K562 (cell line): ENCODE data around the gene AKNA. TPM values are rescaled to one million over a fixed set of nuclear protein-coding genes. Genes with fewer than 3 reads are reported as not detected.

ENCODE experiments used
- ATAC-seq: fragments of 200-7000 bp; cut with Tn5 transposase; 3 replicates; pipeline ENCODE4 v1.9.1; 2020; ENCODE audit warnings: moderate library complexity
- BruUV-seq: library from RNA; stranded (reverse); fragments of 400-500 nt; replicated peaks from 2 replicates; lab custom pipeline; 2021; lab: Mats Ljungman, UMichigan
- CTCF ChIA-PET: fragments of 300-600 bp; formaldehyde crosslinking; extraction: SDS; loops from one replicate; lab custom pipeline; 2021; ENCODE audit warnings: low intra/inter-chr PET ratio; lab: Yijun Ruan, JAX
- POLR2A ChIA-PET: fragments of 300-600, 350-650 bp; sonication (Branson Sonifier 250); formaldehyde crosslinking; extraction: SDS; loops from one replicate; lab custom pipeline; 2021; ENCODE audit warnings: antibody characterized with exemption, inconsistent platforms; lab: Yijun Ruan, JAX
- DNase-seq, 4 experiments: peaks; one replicate each; pipeline versions ENCODE4 v3.0.0 to v3.0.0-alpha.2; 2011 to 2018; ENCODE audit warnings: low spot score in 3 of 4, mixed read lengths in 3 of 4; ENCODE audit errors: extremely low read depth in 1 of 4
- FAIRE-seq: peaks from 2 replicates; lab custom pipeline; 2011; peaks lifted over from hg19 to GRCh38; lab: Jason Lieb, UNC
- H2AFZ ChIP-seq: 2 replicates; pipeline ENCODE4 v1.6.0; 2011; ENCODE audit warnings: low read depth, low read length, control low read depth, inconsistent platforms
- H3K27ac ChIP-seq: fragments of 200-600 bp; 3 replicates; pipeline ENCODE4 v1.8.0; 2011; ENCODE audit warnings: low read depth, mild to moderate bottlenecking, control low read depth, inconsistent platforms, low read length, moderate library complexity, mixed read lengths; ENCODE audit errors: extremely low read depth
- H3K27me3 ChIP-seq, 2 experiments: fragments of 300-600 bp in 1 of 2; 2 replicates in 1 of 2; 3 replicates in 1 of 2; pipeline versions ENCODE4 v1.6.0 to v1.8.0; 2011; ENCODE audit warnings: inconsistent platforms in 2 of 2, low read length in 2 of 2, mild to moderate bottlenecking in 1 of 2, mixed read lengths in 1 of 2, moderate library complexity in 1 of 2; ENCODE audit not compliant: control insufficient read depth in 2 of 2, insufficient read depth in 2 of 2
- H3K36me3 ChIP-seq: fragments of 300-600 bp; 3 replicates; pipeline ENCODE4 v1.8.0; 2011; ENCODE audit warnings: mild to moderate bottlenecking, low read length, inconsistent platforms; ENCODE audit not compliant: control insufficient read depth, insufficient read depth
- H3K4me1 ChIP-seq, 2 experiments: fragments of 200-600 bp in 1 of 2; replicated peaks in 1 of 2; 2 replicates in 1 of 2; 3 replicates in 1 of 2; pipeline versions ENCODE4 v1.5.1 to v1.8.0; 2011; ENCODE audit warnings: inconsistent platforms in 2 of 2, low read length in 2 of 2, mild to moderate bottlenecking in 1 of 2, mixed read lengths in 1 of 2, moderate library complexity in 1 of 2; ENCODE audit not compliant: control insufficient read depth in 2 of 2, insufficient read depth in 2 of 2
- H3K4me2 ChIP-seq: 2 replicates; pipeline ENCODE4 v1.6.1; 2011; ENCODE audit warnings: low read length, control low read depth, inconsistent platforms, mixed read lengths; ENCODE audit not compliant: insufficient read depth
- H3K4me3 ChIP-seq: fragments of 200-600 bp; sonication (generic), shearing (Covaris generic); 2 replicates; pipeline ENCODE4 v1.5.1; 2016; ENCODE audit warnings: control low read depth, inconsistent platforms
- H3K79me2 ChIP-seq: fragments of 200-600 bp; 3 replicates; pipeline ENCODE4 v1.8.0; 2011; ENCODE audit warnings: low read length, inconsistent platforms; ENCODE audit not compliant: control insufficient read depth, insufficient read depth
- H3K9ac ChIP-seq, 2 experiments: 2 replicates each; pipeline versions ENCODE4 v1.6.0 to v1.6.1; 2011; ENCODE audit warnings: low read depth in 2 of 2, low read length in 2 of 2, control low read depth in 1 of 2, inconsistent platforms in 1 of 2, mild to moderate bottlenecking in 1 of 2, mixed read lengths in 1 of 2; ENCODE audit not compliant: insufficient read depth in 1 of 2
- H3K9me1 ChIP-seq: one replicate; pipeline ENCODE4 v1.6.0; 2011; ENCODE audit warnings: inconsistent platforms, mild to moderate bottlenecking, low read length, moderate library complexity; ENCODE audit not compliant: control insufficient read depth, insufficient read depth
- H3K9me3 ChIP-seq: replicated peaks from 2 replicates; pipeline ENCODE4 v1.5.1; 2011; ENCODE audit warnings: low read depth, low read length, inconsistent platforms; ENCODE audit not compliant: control insufficient read depth, insufficient read depth
- H4K20me1 ChIP-seq: replicated peaks from 2 replicates; pipeline ENCODE4 v1.6.1; 2011; ENCODE audit warnings: low read length, inconsistent platforms, mixed read lengths; ENCODE audit not compliant: control insufficient read depth, insufficient read depth
- CBX1 ChIP-seq: sonication (generic); IDR thresholded peaks from 2 replicates; pipeline ENCODE4 v1.6.1; 2016; ENCODE audit warnings: antibody characterized with exemption, low read depth, mild to moderate bottlenecking
- CREBBP ChIP-seq: IDR thresholded peaks from one replicate; pipeline ENCODE4 v1.6.1; 2012; ENCODE audit warnings: low read depth, mild to moderate bottlenecking, control low read depth, inconsistent platforms, low read length
- FIP1L1 ChIP-seq: fragments of 200-400 bp; formaldehyde crosslinking; IDR thresholded peaks from 2 replicates; pipeline ENCODE4 v1.6.1; 2018; ENCODE audit warnings: mild to moderate bottlenecking, low read depth, low read length; ENCODE audit not compliant: poor library complexity, severe bottlenecking
- ILK ChIP-seq: fragments of 450-650 bp; IDR thresholded peaks from 2 replicates; pipeline ENCODE4 v1.6.1; 2016; ENCODE audit warnings: missing genetic modification characterization, low read depth, mild to moderate bottlenecking, missing compliant biosample characterization, moderate library complexity, borderline replicate concordance
- MYBL2 ChIP-seq, 2 experiments: fragments of 450-650 bp in 1 of 2; sonication (generic) in 1 of 2; formaldehyde crosslinking in 1 of 2; IDR thresholded peaks; 2 replicates each; pipeline versions ENCODE4 v1.6.1 to v1.8.1; 2017 to 2022; ENCODE audit warnings: borderline replicate concordance in 1 of 2, inconsistent platforms in 1 of 2, low read depth in 1 of 2, mild to moderate bottlenecking in 1 of 2, missing genetic modification reagents in 1 of 2, moderate library complexity in 1 of 2
- SMARCB1 ChIP-seq: IDR thresholded peaks from 2 replicates; pipeline ENCODE4 v1.6.1; 2011; ENCODE audit warnings: improper control_type of control experiment, low read depth; ENCODE audit not compliant: insufficient read length
- ZNF444 ChIP-seq: fragments of 250-450 bp; sonication (Bioruptor Pico); IDR thresholded peaks from 2 replicates; pipeline ENCODE4 v1.4.0; 2020; ENCODE audit warnings: mild to moderate bottlenecking, moderate library complexity
- WGBS: fragments of 100-300 bp; shearing (Covaris generic); methylation state at CpG from one replicate; pipeline ENCODE4 v1.1.6; 2016; ENCODE audit warnings: low coverage, mixed read lengths; ENCODE audit not compliant: insufficient coverage; ENCODE audit errors: missing lambda C conversion rate; 5-methylcytosine and 5-hydroxymethylcytosine counted together
- in situ Hi-C: fragments of 300-500 bp; cut with MboI; formaldehyde crosslinking; loops from 4 replicates; pipeline ENCODE4 v1.15.0; 2018; ENCODE audit warnings: inconsistent platforms, mixed read lengths
- intact Hi-C: fragments of 100-400 bp; cut with micrococcal nuclease; formaldehyde crosslinking; loops from 2 replicates; pipeline ENCODE4 v1.14.2; 2022
- polyA plus RNA-seq, 8 experiments: library from polyadenylated mRNA; depleted of rRNA in 4 of 8; stranded (reverse) in 5 of 8; unstranded in 3 of 8; fragments of >200 nt; fragmentation: Nextera tagmentation in 2 of 8; fragmentation: Illumina TruSeq in 1 of 8; extraction: Ambion mirVana in 2 of 8; extraction: Trizol in 1 of 8; gene quantifications; 2 replicates each; pipeline versions ENCODE4 v1.2.1 to v1.2.3, GENCODE V29; 2011 to 2014; ENCODE audit warnings: inconsistent platforms in 1 of 8, missing spikeins in 1 of 8
- total RNA-seq, 7 experiments: library from RNA; depleted of rRNA in 6 of 7; stranded (reverse); fragments of >200 nt in 6 of 7; fragmentation: Illumina TruSeq in 2 of 7; extraction: Trizol in 2 of 7; gene quantifications; 2 replicates each; pipeline versions ENCODE4 v1.2.1 to v1.2.3, GENCODE V29; 2011 to 2021; ENCODE audit warnings: low replicate concordance in 1 of 7
- TF ChIP-seq, protein P1 (sequence below): fragments of 450-650 bp; formaldehyde crosslinking; IDR thresholded peaks from 2 replicates; pipeline ENCODE4 v1.4.0; 2020; ENCODE audit warnings: mild to moderate bottlenecking, mixed read lengths
- TF ChIP-seq, protein P2 (sequence below): sonication (generic); formaldehyde crosslinking; IDR thresholded peaks from 2 replicates; pipeline ENCODE4 v1.8.0; 2023; ENCODE audit warnings: missing genetic modification reagents, mild to moderate bottlenecking, borderline replicate concordance
- TF ChIP-seq, protein P3 (sequence below): fragments of 250-450 bp; sonication (Bioruptor Pico); IDR thresholded peaks from 2 replicates; pipeline ENCODE4 v1.4.0; 2020; ENCODE audit warnings: borderline replicate concordance
- TF ChIP-seq, protein P4 (sequence below): IDR thresholded peaks from 2 replicates; pipeline ENCODE4 v1.6.1; 2016; ENCODE audit warnings: missing genetic modification characterization, missing compliant biosample characterization

AKNA gene
- total and polyA plus RNA-seq, 9 of the 15 experiments (the other 6 are each of a cell fraction or from before 2014, with no cell fraction given), result 0.29 to 20.5 (median 3.9) TPM

DNA sequence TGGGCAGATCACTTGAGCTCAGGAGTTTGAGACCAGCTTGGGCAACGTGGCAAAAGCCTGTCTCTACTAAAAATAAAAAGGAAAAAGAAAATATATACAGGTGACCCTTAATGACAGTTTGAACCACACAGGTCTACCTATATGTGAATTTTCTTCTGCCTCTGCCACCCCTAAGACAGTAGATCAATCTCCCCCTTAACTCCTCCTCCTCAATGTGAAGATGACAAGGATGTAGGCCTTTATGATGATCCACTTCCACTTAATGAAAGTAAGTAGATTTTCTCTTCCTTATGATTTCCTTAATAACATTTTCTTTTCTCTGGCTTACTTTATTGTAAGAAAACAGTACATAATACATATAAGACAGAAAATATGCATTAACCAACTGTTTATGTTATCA lies 3.4 kb downstream of the AKNA start:
- no TSS peak for BruUV-seq
- ATAC-seq (no peak), FAIRE-seq (no peak), DNase-seq (no peak)
- ChIA-PET POLR2A (interaction anchor here (1.1 to 5.1 kb wide), 3 partner anchors 12 to 30 kb away, joined by 3 to 30 read pairs (median 4); no protein-coding TSS in a partner anchor), CTCF (no interaction called here)
- no peak overlapping the region for H3K27ac ChIP-seq
- H3K27me3 ChIP-seq, result no peaks in the 10 kb centered on the region
- no peak overlapping the region for H3K9ac ChIP-seq
- no peak overlapping the region for H2AFZ ChIP-seq
- no peak overlapping the region for H3K4me2 ChIP-seq
- in situ Hi-C loops (no loop called here), intact Hi-C loops (no loop called here)
- no peak overlapping the region for H3K4me3 ChIP-seq
- no peaks in the 10 kb centered on the region for H3K9me3 ChIP-seq
- WGBS, result 43% methylated on average over 1 of the region's 1 CpG
- H3K79me2 ChIP-seq, result no peaks in the 10 kb centered on the region
- H3K36me3 ChIP-seq, result peaks cover 4% of the 10 kb centered on the region; the same call in 1 of the 3 replicates
- peaks cover 28% of the 10 kb centered on the region for H4K20me1 ChIP-seq
- no peaks in the 10 kb centered on the region for H3K9me1 ChIP-seq
- peaks cover 0 to 9% of the 10 kb centered on the region in 2 experiments; a peak in 2 of 5 replicates for H3K4me1 ChIP-seq
- TF ChIP-seq FIP1L1 (no peak), ILK (tag) (no peak), MYBL2 (IDR thresholded peaks at IDR 0.05; ENCODE audit: low read depth) (no peak), MYBL2 (CRISPR knock-in tag; IDR thresholded peaks at IDR 0.05; ENCODE audit: borderline replicate concordance) (no peak), ZNF444 (CRISPR knock-in tag) (no peak), CREBBP (no peak), CBX1 (no peak), SMARCB1 (no peak)
- TF ChIP-seq, protein P1, sequence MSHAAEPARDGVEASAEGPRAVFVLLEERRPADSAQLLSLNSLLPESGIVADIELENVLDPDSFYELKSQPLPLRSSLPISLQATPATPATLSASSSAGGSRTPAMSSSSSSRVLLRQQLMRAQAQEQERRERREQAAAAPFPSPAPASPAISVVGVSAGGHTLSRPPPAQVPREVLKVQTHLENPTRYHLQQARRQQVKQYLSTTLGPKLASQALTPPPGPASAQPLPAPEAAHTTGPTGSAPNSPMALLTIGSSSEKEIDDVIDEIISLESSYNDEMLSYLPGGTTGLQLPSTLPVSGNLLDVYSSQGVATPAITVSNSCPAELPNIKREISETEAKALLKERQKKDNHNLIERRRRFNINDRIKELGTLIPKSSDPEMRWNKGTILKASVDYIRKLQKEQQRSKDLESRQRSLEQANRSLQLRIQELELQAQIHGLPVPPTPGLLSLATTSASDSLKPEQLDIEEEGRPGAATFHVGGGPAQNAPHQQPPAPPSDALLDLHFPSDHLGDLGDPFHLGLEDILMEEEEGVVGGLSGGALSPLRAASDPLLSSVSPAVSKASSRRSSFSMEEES (CRISPR knock-in tag), result no peak
- TF ChIP-seq, protein P2, sequence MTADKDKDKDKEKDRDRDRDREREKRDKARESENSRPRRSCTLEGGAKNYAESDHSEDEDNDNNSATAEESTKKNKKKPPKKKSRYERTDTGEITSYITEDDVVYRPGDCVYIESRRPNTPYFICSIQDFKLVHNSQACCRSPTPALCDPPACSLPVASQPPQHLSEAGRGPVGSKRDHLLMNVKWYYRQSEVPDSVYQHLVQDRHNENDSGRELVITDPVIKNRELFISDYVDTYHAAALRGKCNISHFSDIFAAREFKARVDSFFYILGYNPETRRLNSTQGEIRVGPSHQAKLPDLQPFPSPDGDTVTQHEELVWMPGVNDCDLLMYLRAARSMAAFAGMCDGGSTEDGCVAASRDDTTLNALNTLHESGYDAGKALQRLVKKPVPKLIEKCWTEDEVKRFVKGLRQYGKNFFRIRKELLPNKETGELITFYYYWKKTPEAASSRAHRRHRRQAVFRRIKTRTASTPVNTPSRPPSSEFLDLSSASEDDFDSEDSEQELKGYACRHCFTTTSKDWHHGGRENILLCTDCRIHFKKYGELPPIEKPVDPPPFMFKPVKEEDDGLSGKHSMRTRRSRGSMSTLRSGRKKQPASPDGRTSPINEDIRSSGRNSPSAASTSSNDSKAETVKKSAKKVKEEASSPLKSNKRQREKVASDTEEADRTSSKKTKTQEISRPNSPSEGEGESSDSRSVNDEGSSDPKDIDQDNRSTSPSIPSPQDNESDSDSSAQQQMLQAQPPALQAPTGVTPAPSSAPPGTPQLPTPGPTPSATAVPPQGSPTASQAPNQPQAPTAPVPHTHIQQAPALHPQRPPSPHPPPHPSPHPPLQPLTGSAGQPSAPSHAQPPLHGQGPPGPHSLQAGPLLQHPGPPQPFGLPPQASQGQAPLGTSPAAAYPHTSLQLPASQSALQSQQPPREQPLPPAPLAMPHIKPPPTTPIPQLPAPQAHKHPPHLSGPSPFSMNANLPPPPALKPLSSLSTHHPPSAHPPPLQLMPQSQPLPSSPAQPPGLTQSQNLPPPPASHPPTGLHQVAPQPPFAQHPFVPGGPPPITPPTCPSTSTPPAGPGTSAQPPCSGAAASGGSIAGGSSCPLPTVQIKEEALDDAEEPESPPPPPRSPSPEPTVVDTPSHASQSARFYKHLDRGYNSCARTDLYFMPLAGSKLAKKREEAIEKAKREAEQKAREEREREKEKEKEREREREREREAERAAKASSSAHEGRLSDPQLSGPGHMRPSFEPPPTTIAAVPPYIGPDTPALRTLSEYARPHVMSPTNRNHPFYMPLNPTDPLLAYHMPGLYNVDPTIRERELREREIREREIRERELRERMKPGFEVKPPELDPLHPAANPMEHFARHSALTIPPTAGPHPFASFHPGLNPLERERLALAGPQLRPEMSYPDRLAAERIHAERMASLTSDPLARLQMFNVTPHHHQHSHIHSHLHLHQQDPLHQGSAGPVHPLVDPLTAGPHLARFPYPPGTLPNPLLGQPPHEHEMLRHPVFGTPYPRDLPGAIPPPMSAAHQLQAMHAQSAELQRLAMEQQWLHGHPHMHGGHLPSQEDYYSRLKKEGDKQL (CRISPR knock-in tag), result no peak
- TF ChIP-seq, protein P3, sequence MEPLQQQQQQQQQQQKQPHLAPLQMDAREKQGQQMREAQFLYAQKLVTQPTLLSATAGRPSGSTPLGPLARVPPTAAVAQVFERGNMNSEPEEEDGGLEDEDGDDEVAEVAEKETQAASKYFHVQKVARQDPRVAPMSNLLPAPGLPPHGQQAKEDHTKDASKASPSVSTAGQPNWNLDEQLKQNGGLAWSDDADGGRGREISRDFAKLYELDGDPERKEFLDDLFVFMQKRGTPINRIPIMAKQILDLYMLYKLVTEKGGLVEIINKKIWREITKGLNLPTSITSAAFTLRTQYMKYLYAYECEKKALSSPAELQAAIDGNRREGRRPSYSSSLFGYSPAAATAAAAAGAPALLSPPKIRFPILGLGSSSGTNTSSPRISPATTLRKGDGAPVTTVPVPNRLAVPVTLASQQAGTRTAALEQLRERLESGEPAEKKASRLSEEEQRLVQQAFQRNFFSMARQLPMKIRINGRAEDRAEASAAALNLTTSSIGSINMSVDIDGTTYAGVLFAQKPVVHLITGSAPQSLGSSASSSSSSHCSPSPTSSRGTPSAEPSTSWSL (CRISPR knock-in tag), result no peak
- TF ChIP-seq, protein P4, sequence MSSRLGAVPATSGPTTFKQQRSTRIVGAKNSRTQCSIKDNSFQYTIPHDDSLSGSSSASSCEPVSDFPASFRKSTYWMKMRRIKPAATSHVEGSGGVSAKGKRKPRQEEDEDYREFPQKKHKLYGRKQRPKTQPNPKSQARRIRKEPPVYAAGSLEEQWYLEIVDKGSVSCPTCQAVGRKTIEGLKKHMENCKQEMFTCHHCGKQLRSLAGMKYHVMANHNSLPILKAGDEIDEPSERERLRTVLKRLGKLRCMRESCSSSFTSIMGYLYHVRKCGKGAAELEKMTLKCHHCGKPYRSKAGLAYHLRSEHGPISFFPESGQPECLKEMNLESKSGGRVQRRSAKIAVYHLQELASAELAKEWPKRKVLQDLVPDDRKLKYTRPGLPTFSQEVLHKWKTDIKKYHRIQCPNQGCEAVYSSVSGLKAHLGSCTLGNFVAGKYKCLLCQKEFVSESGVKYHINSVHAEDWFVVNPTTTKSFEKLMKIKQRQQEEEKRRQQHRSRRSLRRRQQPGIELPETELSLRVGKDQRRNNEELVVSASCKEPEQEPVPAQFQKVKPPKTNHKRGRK, result no peak
